GM23248 (cell line): ENCODE data around the gene TLR8.

Experiments used
- EZH2 ChIP-seq: fragments of 200-600 bp; sonication (generic); IDR thresholded peaks from 2 replicates; pipeline ENCODE4 v1.6.1; 2018; ENCODE audit warnings: antibody characterized with exemption, mild to moderate bottlenecking; ENCODE audit not compliant: insufficient read depth, poor library complexity, severe bottlenecking
- EZH2phosphoT487 ChIP-seq: fragments of 200-600 bp; sonication (generic); IDR thresholded peaks from 2 replicates; pipeline ENCODE4 v1.6.1; 2018; ENCODE audit warnings: antibody characterized with exemption, moderate library complexity, mild to moderate bottlenecking, low read depth; ENCODE audit not compliant: insufficient read depth

DNA sequence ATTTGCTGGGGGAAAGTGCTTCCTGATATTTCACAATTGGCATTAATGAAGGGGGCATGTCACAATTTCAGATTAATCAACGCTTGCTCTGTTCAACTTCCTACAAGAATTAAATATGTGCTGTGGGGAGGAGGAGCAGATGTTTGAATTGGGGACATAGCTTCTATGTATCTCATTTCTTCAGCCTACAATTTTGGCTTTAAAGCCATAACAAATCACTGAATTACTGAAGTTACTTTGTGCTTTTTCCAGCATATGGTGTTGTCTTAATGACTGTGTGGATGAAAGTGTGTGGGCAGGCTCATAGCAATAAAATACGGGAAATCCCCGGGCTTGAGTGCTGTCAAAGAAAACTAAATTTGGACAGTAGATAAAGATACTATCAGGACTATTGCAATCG, 38.7 kb upstream of the TLR8 start:
- no peak for TF ChIP-seq EZH2
- TF ChIP-seq EZH2phosphoT487, result no peak
